Measurements from ENCODE around the gene COL18A1. TPM values are rescaled to one million over a fixed set of nuclear protein-coding genes. Genes with fewer than 3 reads are reported as not detected.

Gene COL18A1
- polyA plus RNA-seq, 1 of the 3 experiments (the other 2 are of a cell fraction), result 118 TPM

- Histone ChIP-seq H3K4me1 (ENCODE audit: control insufficient read depth in 1 of 2, insufficient read depth in 2 of 2, low read depth in 1 of 2, low read length in 1 of 2) (peaks cover 5 to 40% of the 10 kb centered on the region in 2 experiments; a peak in 2 of 4 replicates), H3K79me2 (ENCODE audit: insufficient read depth) (no peaks in the 10 kb centered on the region), H3K9me2 (no peaks in the 10 kb centered on the region), H3K27ac (ENCODE audit: low read depth in 2 of 2, low read length in 1 of 2) (no peak overlapping the region), H4K20me1 (ENCODE audit: insufficient read depth) (no peaks in the 10 kb centered on the region), H3F3A (replicated peaks; ENCODE audit: insufficient read depth) (no peaks in the 10 kb centered on the region), H3K4me3 (ENCODE audit: low read depth in 2 of 2, low read length in 1 of 2) (no peak overlapping the region), H3K9me3 (no peaks in the 10 kb centered on the region), H3K36me3 (replicated peaks in 1 of 2; ENCODE audit: control insufficient read depth in 1 of 2, insufficient read depth in 2 of 2, low read length in 1 of 2) (no peaks in the 10 kb centered on the region), H2AFZ (ENCODE audit: low read depth) (no peak overlapping the region), H3K4me2 (no peak overlapping the region), H3K27me3 (ENCODE audit: insufficient read depth) (no peaks in the 10 kb centered on the region), H3K9ac (no peak overlapping the region)
- peak; percentile 33 for TF ChIP-seq CTCF (IDR thresholded peaks at IDR 0.05)
- TF ChIP-seq RCOR1 (IDR thresholded peaks at IDR 0.05; ENCODE audit: low read length), result no peak
- CTCF ChIA-PET, result interaction anchor here (0.6 to 1.0 kb wide), 2 partner anchors 14 to 218 kb away, joined by 3 read pairs; no protein-coding TSS in a partner anchor
- WGBS (ENCODE audit: low lambda C conversion rate), result 90% methylated on average over 34 of the region's 41 CpGs
- DNase-seq, result no peak
- POLR2A ChIA-PET, result no interaction called here
Measured at GRCh38 chr21:45357436-45358260, 47.3 kb upstream of the COL18A1 start.

GRCh38 chr21:45358261-45358670, 46.7 kb upstream of the COL18A1 start:
- Histone ChIP-seq H3K4me2 (no peak overlapping the region), H3K36me3 (replicated peaks in 1 of 2; ENCODE audit: control insufficient read depth in 1 of 2, insufficient read depth in 2 of 2, low read length in 1 of 2) (no peaks in the 10 kb centered on the region), H3K27ac (ENCODE audit: low read depth in 2 of 2, low read length in 1 of 2) (no peak overlapping the region), H3K79me2 (ENCODE audit: insufficient read depth) (no peaks in the 10 kb centered on the region), H3K27me3 (ENCODE audit: insufficient read depth) (no peaks in the 10 kb centered on the region), H3K9me3 (no peaks in the 10 kb centered on the region), H4K20me1 (ENCODE audit: insufficient read depth) (no peaks in the 10 kb centered on the region), H2AFZ (ENCODE audit: low read depth) (no peak overlapping the region), H3F3A (replicated peaks; ENCODE audit: insufficient read depth) (peaks cover 3% of the 10 kb centered on the region), H3K4me3 (ENCODE audit: low read depth in 2 of 2, low read length in 1 of 2) (no peak overlapping the region), H3K4me1 (ENCODE audit: control insufficient read depth in 1 of 2, insufficient read depth in 2 of 2, low read depth in 1 of 2, low read length in 1 of 2) (peaks cover 5 to 34% of the 10 kb centered on the region in 2 experiments; a peak in 2 of 4 replicates), H3K9ac (no peak overlapping the region), H3K9me2 (no peaks in the 10 kb centered on the region)
- ChIA-PET CTCF (interaction anchor here (1.0 kb wide), 1 partner anchor 218 kb away, joined by 3 read pairs; no protein-coding TSS in a partner anchor), POLR2A (no interaction called here)
- TF ChIP-seq YY1 (IDR thresholded peaks at IDR 0.05; ENCODE audit: low read depth) (no peak), FOSL2 (IDR thresholded peaks at IDR 0.05; ENCODE audit: borderline replicate concordance, low read depth) (no peak)
- no peak for DNase-seq
- WGBS (ENCODE audit: low lambda C conversion rate), result 92% methylated on average over 9 of the region's 15 CpGs

GRCh38 chr21:45358711-45359310, 46.2 kb upstream of the COL18A1 start:
- Histone ChIP-seq H3K27ac (ENCODE audit: low read depth in 2 of 2, low read length in 1 of 2) (no peak overlapping the region), H3F3A (replicated peaks; ENCODE audit: insufficient read depth) (peaks cover 9% of the 10 kb centered on the region), H3K4me2 (no peak overlapping the region), H3K9me3 (no peaks in the 10 kb centered on the region), H3K9me2 (no peaks in the 10 kb centered on the region), H3K27me3 (ENCODE audit: insufficient read depth) (no peaks in the 10 kb centered on the region), H3K4me1 (ENCODE audit: control insufficient read depth in 1 of 2, insufficient read depth in 2 of 2, low read depth in 1 of 2, low read length in 1 of 2) (peaks cover 5 to 33% of the 10 kb centered on the region in 2 experiments; a peak in 2 of 4 replicates), H3K9ac (no peak overlapping the region), H3K79me2 (ENCODE audit: insufficient read depth) (no peaks in the 10 kb centered on the region), H2AFZ (ENCODE audit: low read depth) (no peak overlapping the region), H4K20me1 (ENCODE audit: insufficient read depth) (no peaks in the 10 kb centered on the region), H3K4me3 (ENCODE audit: low read depth in 2 of 2, low read length in 1 of 2) (no peak overlapping the region), H3K36me3 (replicated peaks in 1 of 2; ENCODE audit: control insufficient read depth in 1 of 2, insufficient read depth in 2 of 2, low read length in 1 of 2) (no peaks in the 10 kb centered on the region)
- ChIA-PET CTCF (interaction anchor here (1.0 to 1.5 kb wide), 3 partner anchors 12 to 221 kb away, joined by 3 to 5 read pairs (median 3); no protein-coding TSS in a partner anchor), POLR2A (no interaction called here)
- TF ChIP-seq PBX3 (IDR thresholded peaks at IDR 0.05), result no peak
- no peak for TF ChIP-seq EP300 (IDR thresholded peaks at IDR 0.05; ENCODE audit: borderline replicate concordance in 1 of 2, low read depth in 1 of 2, low read length in 1 of 2)
- no peak for TF ChIP-seq TCF12 (IDR thresholded peaks at IDR 0.05)
- no peak for TF ChIP-seq USF1 (IDR thresholded peaks at IDR 0.05; ENCODE audit: borderline replicate concordance, low read depth)
- TF ChIP-seq CHD2 (IDR thresholded peaks at IDR 0.05; ENCODE audit: low read length, partially characterized antibody), result no peak
- TF ChIP-seq ELF1 (IDR thresholded peaks at IDR 0.05), result no peak
- no peak for TF ChIP-seq RAD21 (IDR thresholded peaks at IDR 0.05; ENCODE audit: low read length)
- TF ChIP-seq EZH2phosphoT487 (IDR thresholded peaks at IDR 0.05; ENCODE audit: borderline replicate concordance, low read depth), result no peak
- TF ChIP-seq RCOR1 (IDR thresholded peaks at IDR 0.05; ENCODE audit: low read length), result no peak
- no peak for TF ChIP-seq IRF3 (IDR thresholded peaks at IDR 0.05; ENCODE audit: low read depth, low read length)
- no peak for DNase-seq
- 95% methylated on average over 12 of the region's 13 CpGs for WGBS (ENCODE audit: low lambda C conversion rate)
